ENCODE results near the gene TCAIM.

The TCAIM gene

GRCh38 chr3:44421280-44421679 lies 82.7 kb downstream of the TCAIM start:
- no peaks in the 10 kb centered on the region for H3K27me3 ChIP-seq (ENCODE audit: insufficient read depth, insufficient read length)
- H3K4me1 ChIP-seq (ENCODE audit: insufficient read depth, insufficient read length) = no peaks in the 10 kb centered on the region
- no peak overlapping the region for H3K9ac ChIP-seq (ENCODE audit: insufficient read length, low read depth)
- no peak overlapping the region for H3K4me3 ChIP-seq (ENCODE audit: insufficient read length, low read depth)
- TF ChIP-seq ZNF274 (IDR thresholded peaks at IDR 0.05; ENCODE audit: low read depth, low read length) (no peak), SUZ12 (IDR thresholded peaks at IDR 0.05; ENCODE audit: extremely low read depth, insufficient read depth, insufficient read length) (no peak), YY1 (IDR thresholded peaks at IDR 0.05; ENCODE audit: insufficient read depth, insufficient read length) (no peak)
- H3K36me3 ChIP-seq (ENCODE audit: insufficient read depth, insufficient read length, low read length) = no peaks in the 10 kb centered on the region
- H3K9me3 ChIP-seq (ENCODE audit: insufficient read depth, low read length) = no peaks in the 10 kb centered on the region
- DNase-seq (ENCODE audit: low read depth, low spot score) = no peak

GRCh38 chr3:44424758-44425157 lies 86.2 kb downstream of the TCAIM start:
- no peak overlapping the region for H3K4me3 ChIP-seq (ENCODE audit: insufficient read length, low read depth)
- no peaks in the 10 kb centered on the region for H3K27me3 ChIP-seq (ENCODE audit: insufficient read depth, insufficient read length)
- H3K9me3 ChIP-seq (ENCODE audit: insufficient read depth, low read length) = no peaks in the 10 kb centered on the region
- no peak for TF ChIP-seq YY1 (IDR thresholded peaks at IDR 0.05; ENCODE audit: insufficient read depth, insufficient read length)
- no peak for TF ChIP-seq ZNF274 (IDR thresholded peaks at IDR 0.05; ENCODE audit: low read depth, low read length)
- TF ChIP-seq SUZ12 (IDR thresholded peaks at IDR 0.05; ENCODE audit: extremely low read depth, insufficient read depth, insufficient read length) = no peak
- no peak overlapping the region for H3K9ac ChIP-seq (ENCODE audit: insufficient read length, low read depth)
- DNase-seq (ENCODE audit: low read depth, low spot score) = no peak
- peaks cover 4% of the 10 kb centered on the region for H3K4me1 ChIP-seq (ENCODE audit: insufficient read depth, insufficient read length)
- no peaks in the 10 kb centered on the region for H3K36me3 ChIP-seq (ENCODE audit: insufficient read depth, insufficient read length, low read length)

- Histone ChIP-seq H3K27me3 (ENCODE audit: insufficient read depth, insufficient read length) (no peaks in the 10 kb centered on the region), H3K4me1 (ENCODE audit: insufficient read depth, insufficient read length) (peaks cover 4% of the 10 kb centered on the region), H3K9me3 (ENCODE audit: insufficient read depth, low read length) (no peaks in the 10 kb centered on the region), H3K4me3 (ENCODE audit: insufficient read length, low read depth) (no peak overlapping the region), H3K36me3 (ENCODE audit: insufficient read depth, insufficient read length, low read length) (no peaks in the 10 kb centered on the region), H3K9ac (ENCODE audit: insufficient read length, low read depth) (no peak overlapping the region)
- TF ChIP-seq YY1 (IDR thresholded peaks at IDR 0.05; ENCODE audit: insufficient read depth, insufficient read length) (no peak), SUZ12 (IDR thresholded peaks at IDR 0.05; ENCODE audit: extremely low read depth, insufficient read depth, insufficient read length) (no peak), ZNF274 (IDR thresholded peaks at IDR 0.05; ENCODE audit: low read depth, low read length) (no peak)
- no peak for DNase-seq (ENCODE audit: low read depth, low spot score)
Observed at GRCh38 chr3:44427683-44428082, 89.1 kb downstream of the TCAIM start.

- no peak for DNase-seq (ENCODE audit: low read depth, low spot score)
- TF ChIP-seq ZNF274 (IDR thresholded peaks at IDR 0.05; ENCODE audit: low read depth, low read length) (no peak), SUZ12 (IDR thresholded peaks at IDR 0.05; ENCODE audit: extremely low read depth, insufficient read depth, insufficient read length) (no peak), YY1 (IDR thresholded peaks at IDR 0.05; ENCODE audit: insufficient read depth, insufficient read length) (no peak)
- Histone ChIP-seq H3K9ac (ENCODE audit: insufficient read length, low read depth) (no peak overlapping the region), H3K4me1 (ENCODE audit: insufficient read depth, insufficient read length) (peaks cover 4% of the 10 kb centered on the region), H3K9me3 (ENCODE audit: insufficient read depth, low read length) (no peaks in the 10 kb centered on the region), H3K4me3 (ENCODE audit: insufficient read length, low read depth) (no peak overlapping the region), H3K36me3 (ENCODE audit: insufficient read depth, insufficient read length, low read length) (no peaks in the 10 kb centered on the region), H3K27me3 (ENCODE audit: insufficient read depth, insufficient read length) (no peaks in the 10 kb centered on the region)
Observed at GRCh38 chr3:44428910-44429309, 90.3 kb downstream of the TCAIM start.

GRCh38 chr3:44429459-44429858 lies 90.9 kb downstream of the TCAIM start:
- H3K9me3 ChIP-seq (ENCODE audit: insufficient read depth, low read length) = no peaks in the 10 kb centered on the region

GRCh38 chr3:44430466-44430865 lies 91.9 kb downstream of the TCAIM start:
- H3K36me3 ChIP-seq (ENCODE audit: insufficient read depth, insufficient read length, low read length) = no peaks in the 10 kb centered on the region
- no peak overlapping the region for H3K4me3 ChIP-seq (ENCODE audit: insufficient read length, low read depth)
- peaks cover 4% of the 10 kb centered on the region for H3K4me1 ChIP-seq (ENCODE audit: insufficient read depth, insufficient read length)
- DNase-seq (ENCODE audit: low read depth, low spot score) = no peak
- H3K27me3 ChIP-seq (ENCODE audit: insufficient read depth, insufficient read length) = no peaks in the 10 kb centered on the region
- H3K9ac ChIP-seq (ENCODE audit: insufficient read length, low read depth) = no peak overlapping the region
- TF ChIP-seq YY1 (IDR thresholded peaks at IDR 0.05; ENCODE audit: insufficient read depth, insufficient read length) = no peak
- TF ChIP-seq ZNF274 (IDR thresholded peaks at IDR 0.05; ENCODE audit: low read depth, low read length) = no peak
- TF ChIP-seq SUZ12 (IDR thresholded peaks at IDR 0.05; ENCODE audit: extremely low read depth, insufficient read depth, insufficient read length) = no peak
- no peaks in the 10 kb centered on the region for H3K9me3 ChIP-seq (ENCODE audit: insufficient read depth, low read length)

More at GRCh38 chr3:44429459-44429858, 90.9 kb downstream of the TCAIM start:
- no peak overlapping the region for H3K4me3 ChIP-seq (ENCODE audit: insufficient read length, low read depth)
- H3K4me1 ChIP-seq (ENCODE audit: insufficient read depth, insufficient read length) = peaks cover 4% of the 10 kb centered on the region
- no peak for TF ChIP-seq YY1 (IDR thresholded peaks at IDR 0.05; ENCODE audit: insufficient read depth, insufficient read length)
- no peak for TF ChIP-seq SUZ12 (IDR thresholded peaks at IDR 0.05; ENCODE audit: extremely low read depth, insufficient read depth, insufficient read length)
- TF ChIP-seq ZNF274 (IDR thresholded peaks at IDR 0.05; ENCODE audit: low read depth, low read length) = no peak
- H3K9ac ChIP-seq (ENCODE audit: insufficient read length, low read depth) = no peak overlapping the region
- H3K36me3 ChIP-seq (ENCODE audit: insufficient read depth, insufficient read length, low read length) = no peaks in the 10 kb centered on the region
- no peak for DNase-seq (ENCODE audit: low read depth, low spot score)
- H3K27me3 ChIP-seq (ENCODE audit: insufficient read depth, insufficient read length) = no peaks in the 10 kb centered on the region

GRCh38 chr3:44434834-44435510 lies 96.4 kb downstream of the TCAIM start:
- H3K27me3 ChIP-seq (ENCODE audit: insufficient read depth, insufficient read length) = no peaks in the 10 kb centered on the region
- H3K9me3 ChIP-seq (ENCODE audit: insufficient read depth, low read length) = no peaks in the 10 kb centered on the region
- no peaks in the 10 kb centered on the region for H3K4me1 ChIP-seq (ENCODE audit: insufficient read depth, insufficient read length)
- H3K9ac ChIP-seq (ENCODE audit: insufficient read length, low read depth) = no peak overlapping the region
- no peak for TF ChIP-seq SUZ12 (IDR thresholded peaks at IDR 0.05; ENCODE audit: extremely low read depth, insufficient read depth, insufficient read length)
- no peak for DNase-seq (ENCODE audit: low read depth, low spot score)
- H3K4me3 ChIP-seq (ENCODE audit: insufficient read length, low read depth) = no peak overlapping the region
- no peaks in the 10 kb centered on the region for H3K36me3 ChIP-seq (ENCODE audit: insufficient read depth, insufficient read length, low read length)

Data from NT2/D1 (cell line).